ENCODE measurements around the gene SURF6.

DNA sequence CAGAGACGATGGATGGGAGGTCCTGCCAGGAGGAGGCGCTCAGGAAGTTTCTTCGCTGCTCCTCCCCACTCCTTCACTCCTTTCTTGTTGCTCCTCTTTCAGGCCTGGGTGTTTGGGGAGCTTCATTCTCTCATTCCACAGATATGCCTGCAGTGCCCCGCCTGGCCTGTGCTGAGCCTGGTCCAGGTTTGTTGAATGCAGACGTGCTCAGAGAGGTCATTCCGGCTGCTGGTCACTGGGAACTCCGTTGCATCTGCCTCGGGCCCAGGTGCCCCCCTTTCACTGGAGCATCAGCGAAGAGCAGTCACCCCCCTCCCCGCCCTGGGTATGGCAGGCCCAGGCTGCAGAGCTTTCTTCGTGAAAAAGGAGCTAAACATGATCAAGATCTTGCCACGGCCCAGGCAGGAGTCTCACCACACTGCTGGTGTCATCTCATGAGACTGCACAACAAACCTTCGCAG, 15.5 kb downstream of the SURF6 start:
- TF ChIP-seq, protein P1, sequence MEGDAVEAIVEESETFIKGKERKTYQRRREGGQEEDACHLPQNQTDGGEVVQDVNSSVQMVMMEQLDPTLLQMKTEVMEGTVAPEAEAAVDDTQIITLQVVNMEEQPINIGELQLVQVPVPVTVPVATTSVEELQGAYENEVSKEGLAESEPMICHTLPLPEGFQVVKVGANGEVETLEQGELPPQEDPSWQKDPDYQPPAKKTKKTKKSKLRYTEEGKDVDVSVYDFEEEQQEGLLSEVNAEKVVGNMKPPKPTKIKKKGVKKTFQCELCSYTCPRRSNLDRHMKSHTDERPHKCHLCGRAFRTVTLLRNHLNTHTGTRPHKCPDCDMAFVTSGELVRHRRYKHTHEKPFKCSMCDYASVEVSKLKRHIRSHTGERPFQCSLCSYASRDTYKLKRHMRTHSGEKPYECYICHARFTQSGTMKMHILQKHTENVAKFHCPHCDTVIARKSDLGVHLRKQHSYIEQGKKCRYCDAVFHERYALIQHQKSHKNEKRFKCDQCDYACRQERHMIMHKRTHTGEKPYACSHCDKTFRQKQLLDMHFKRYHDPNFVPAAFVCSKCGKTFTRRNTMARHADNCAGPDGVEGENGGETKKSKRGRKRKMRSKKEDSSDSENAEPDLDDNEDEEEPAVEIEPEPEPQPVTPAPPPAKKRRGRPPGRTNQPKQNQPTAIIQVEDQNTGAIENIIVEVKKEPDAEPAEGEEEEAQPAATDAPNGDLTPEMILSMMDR (conservative IDR thresholded peaks at IDR 0.05) = no peak
- no peak for TF ChIP-seq EZH2 (IDR thresholded peaks at IDR 0.05; ENCODE audit: low read depth)
